ENCODE results near the gene ZFR.
"Not testable (repeated sequence)": the region's sequence is repeated elsewhere in the genome, so short reads cannot be mapped to it uniquely, and the experiment has no call there.

The ZFR gene

GRCh38 chr5:32319392-32319791, 125.1 kb downstream of the ZFR start:
- no peak for DNase-seq

GRCh38 chr5:32317041-32317440, 127.5 kb downstream of the ZFR start:
- DNase-seq, result no peak

DNA sequence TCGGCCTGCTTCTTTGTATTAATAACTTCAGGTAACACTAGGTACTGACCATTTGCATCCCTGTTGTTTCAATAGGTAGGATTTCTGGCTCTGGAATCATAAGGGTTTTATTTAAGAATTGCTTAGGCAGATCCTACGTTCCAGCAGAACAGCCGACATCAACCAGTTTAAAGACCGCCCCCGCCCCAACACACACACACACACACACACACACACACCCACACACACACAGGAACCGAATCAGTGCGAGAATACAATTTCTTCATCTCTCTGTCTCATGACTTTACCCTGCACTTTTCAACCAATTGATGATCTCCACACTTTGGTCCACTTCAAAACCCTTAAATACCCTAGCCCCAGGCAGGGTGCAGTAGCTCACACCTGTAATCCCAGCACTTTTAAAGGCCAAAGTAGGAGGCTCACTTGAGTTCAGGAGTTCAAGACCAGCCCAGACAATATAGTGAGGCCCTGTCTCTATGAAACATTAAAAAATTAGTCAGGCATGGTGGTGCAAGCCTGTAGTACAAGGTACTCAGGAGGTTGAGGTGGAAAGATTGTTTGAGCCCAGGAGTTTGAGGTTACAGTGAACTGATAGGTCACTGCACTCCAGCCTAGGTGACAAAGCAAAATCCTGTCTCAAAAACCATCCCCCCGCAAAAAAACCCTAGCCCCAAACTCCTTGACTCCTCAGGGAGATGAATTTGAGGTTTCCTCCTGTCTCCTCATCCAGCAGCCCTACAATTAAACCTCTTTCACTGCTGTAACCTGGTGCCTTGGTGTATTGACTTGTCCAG, 129.1 kb downstream of the ZFR start:
- no peak for DNase-seq

GRCh38 chr5:32314658-32315057, 129.9 kb downstream of the ZFR start:
- DNase-seq, result no peak

GRCh38 chr5:32314152-32314488, 130.4 kb downstream of the ZFR start:
- DNase-seq, result not testable (repeated sequence)

DNA sequence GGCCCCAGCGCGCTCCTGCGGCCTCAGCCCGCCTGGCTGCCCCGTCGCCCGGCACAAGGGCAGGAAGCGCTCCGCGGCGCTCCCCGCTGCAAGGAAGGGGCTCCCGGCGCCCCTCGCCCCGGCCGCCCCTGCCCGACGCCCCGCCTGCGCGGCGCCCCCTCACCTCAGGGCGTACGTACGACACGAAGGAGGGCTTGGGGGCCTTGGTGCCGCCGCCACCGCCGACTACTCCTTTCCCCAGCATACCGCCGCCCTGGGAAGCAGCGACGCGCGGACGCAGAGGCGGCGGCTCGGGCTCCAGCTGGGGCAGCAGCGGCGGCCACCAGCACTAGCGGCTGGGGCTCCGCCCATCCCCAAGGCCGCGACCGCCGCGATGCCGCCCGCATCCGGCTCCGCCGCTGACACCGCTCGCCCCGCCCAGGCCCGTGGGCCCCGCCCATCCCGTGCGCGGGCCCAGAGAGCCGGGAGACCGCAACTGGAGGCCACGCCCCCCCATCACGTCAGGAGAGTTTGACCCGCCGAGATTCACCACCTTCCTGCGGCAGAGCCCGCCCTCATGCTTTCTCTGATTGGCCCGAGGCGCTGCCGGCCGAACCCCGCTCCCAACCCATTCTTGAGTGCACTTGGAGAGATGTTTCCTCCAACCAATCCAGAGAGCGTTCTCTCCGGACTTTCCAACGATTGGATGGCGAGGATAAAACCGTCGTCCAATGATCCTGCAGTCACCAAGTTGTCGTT, 131.8 kb downstream of the ZFR start, which contains the start of gene MTMR12:
TSS of gene MTMR12 (minus strand) at position 345 of the 738 bp plus-strand sequence. CDS start at position 244, 101 bp downstream.
- peak; percentile 99 for DNase-seq

DNA sequence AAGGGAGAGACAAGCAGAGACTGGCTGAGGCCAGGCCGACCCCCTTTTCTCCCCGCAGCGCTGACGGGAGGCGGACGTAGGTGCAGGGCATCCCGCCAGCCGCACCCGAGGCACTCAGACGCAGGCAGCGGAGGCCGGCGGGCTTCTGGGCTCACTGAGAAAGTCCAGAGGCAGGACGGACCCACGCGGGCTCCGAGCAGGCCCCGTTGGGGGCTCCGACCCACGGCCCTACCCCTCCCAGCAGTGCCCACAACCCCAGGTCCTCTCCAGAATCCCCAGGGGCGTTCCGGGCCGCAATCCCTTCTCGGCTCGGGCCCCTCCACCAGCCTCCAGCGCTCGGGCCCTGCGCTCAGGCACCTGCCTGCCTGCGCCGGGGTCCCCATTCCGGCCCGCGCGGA, 132.3 kb downstream of the ZFR start:
- peak; percentile 68 for DNase-seq

DNA sequence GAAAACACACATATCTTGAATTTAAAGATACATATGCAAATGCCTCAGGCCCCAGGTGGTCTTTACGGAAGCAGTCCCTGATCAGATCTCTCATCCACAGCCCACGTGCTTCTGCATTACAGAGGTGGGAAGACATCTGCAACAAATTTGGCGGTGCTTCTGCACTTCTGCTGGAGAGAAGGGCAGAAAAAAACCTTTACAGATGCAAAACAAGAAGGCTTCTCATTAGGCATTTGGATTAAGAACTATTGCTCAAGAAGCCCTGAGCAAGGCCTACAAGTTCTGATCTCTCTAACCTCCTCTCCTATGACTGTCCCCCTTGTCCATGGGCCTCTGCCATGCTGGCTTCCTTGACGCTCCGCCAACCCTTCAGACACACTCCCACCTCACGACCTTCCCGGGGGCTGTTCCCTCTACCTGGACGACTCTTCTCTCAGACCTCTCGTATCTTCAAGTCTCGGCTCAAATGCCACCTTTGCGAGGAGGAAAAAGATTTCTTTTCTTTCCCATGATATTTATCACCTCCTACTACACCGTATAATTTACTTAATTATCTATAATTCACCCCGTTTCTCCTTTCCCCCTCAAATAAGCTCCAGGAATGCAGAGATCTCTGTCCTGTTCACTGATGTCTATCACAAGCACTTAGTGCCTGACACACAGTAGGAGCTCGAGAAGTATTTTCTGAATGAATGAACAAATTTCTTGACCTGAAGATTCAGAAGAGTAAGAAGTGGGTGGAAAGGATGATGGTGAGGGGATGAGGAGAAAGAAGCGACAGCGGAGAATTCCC, 132.9 kb downstream of the ZFR start:
- no peak for DNase-seq

DNA sequence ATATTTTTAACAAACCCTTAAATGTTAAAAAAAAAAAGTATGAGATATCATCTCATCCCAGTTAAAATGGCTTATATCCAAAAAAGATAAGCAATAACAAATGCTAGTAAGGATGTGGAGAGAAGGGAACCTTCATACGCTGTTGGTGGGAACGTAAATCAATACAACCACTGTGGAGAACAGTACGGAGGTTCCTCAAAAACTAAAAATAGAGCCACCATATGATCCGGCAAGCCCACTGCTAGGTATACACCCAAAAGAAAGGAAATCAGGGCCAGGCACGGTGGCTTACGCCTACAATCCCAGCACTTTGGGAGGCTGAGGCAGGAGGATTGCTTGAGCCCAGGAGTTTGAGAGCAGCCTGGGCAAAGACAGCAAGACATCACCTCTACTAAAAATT, 134.8 kb downstream of the ZFR start:
- DNase-seq, result no peak

GRCh38 chr5:32308946-32309345, 135.6 kb downstream of the ZFR start:
- no peak for DNase-seq

DNA sequence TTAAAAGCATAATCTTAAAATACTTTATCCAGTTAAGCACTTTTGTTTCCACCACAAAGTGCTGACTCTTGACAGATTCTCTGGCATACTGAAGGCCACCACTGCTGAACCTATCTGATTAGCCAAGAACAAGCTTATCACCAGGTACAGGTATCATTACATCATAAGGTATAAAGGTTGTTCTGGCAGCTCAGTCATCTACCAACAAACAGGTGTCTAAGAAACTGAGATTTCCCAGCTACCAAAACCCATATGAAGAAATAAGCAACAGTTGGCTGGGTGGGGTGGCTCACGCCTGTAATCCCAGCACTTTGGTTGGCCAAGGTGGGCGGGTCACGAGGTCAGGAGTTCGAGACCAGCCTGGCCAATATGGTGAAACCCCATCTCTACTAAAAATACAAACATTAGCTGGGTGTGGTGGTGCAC, 136.8 kb downstream of the ZFR start:
- no peak for DNase-seq

GRCh38 chr5:32304622-32305021, 139.9 kb downstream of the ZFR start:
- DNase-seq, result no peak

Data from fibroblast of skin of right biceps (primary cell).